ENCODE measurements around the gene THPO. TPM values are rescaled to one million over a fixed set of nuclear protein-coding genes. Genes with fewer than 3 reads are reported as not detected.

Gene THPO
- total and polyA plus RNA-seq, 2 donors (not counting 3 experiments of a cell fraction or from before 2014, with no cell fraction given), result 0.08 TPM; not detected in 1

DNA sequence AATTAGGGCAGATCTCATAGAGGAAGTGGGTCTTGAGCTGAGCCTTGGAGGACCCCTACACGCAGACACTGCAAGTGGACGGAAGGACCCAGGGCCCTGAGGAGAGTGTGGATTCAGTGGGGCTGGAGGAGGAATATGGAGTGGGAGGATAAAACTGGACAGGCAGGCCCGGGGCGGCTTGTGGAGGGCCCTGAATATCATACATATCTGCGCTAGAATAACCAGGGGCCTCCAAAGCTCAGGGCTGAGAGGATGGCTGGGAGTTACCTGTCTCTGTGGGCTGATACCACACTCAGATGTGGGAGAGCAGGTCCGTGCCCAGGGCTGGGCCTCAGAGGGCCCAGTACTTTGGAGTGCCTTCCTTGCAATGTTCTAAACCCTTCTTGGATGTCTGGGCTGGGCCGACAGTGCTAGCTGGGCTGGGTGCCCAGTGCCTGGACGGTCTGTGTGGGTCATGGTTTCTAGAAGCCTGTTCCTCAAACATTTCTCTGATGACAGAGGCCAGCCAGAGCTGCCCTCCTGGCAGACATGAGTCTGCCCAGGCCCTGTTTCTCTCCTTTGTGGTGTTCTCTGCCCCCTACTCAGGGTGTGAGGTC lies 31.4 kb upstream of the THPO start:
- Histone ChIP-seq H3K9me1 (replicated peaks; ENCODE audit: control insufficient read depth, extremely low read depth, insufficient read depth, low read length) (no peaks in the 10 kb centered on the region), H3K27me3 (ENCODE audit: control insufficient read depth in 2 of 2, insufficient read depth in 2 of 2, low read length in 2 of 2) (peaks cover 0 to 2% of the 10 kb centered on the region in 2 experiments), H3K4me1 (ENCODE audit: control insufficient read depth, extremely low read depth, insufficient read depth, low read length) (no peaks in the 10 kb centered on the region), H3K79me2 (ENCODE audit: control insufficient read depth, insufficient read depth, low read length) (no peaks in the 10 kb centered on the region), H3K9ac (replicated peaks; ENCODE audit: extremely low read depth, insufficient read depth, low read length) (no peak overlapping the region), H3K4me2 (ENCODE audit: insufficient read depth, low read length) (no peak overlapping the region), H2AFZ (ENCODE audit: low read depth, low read length) (no peak overlapping the region), H3K4me3 (replicated peaks in 1 of 3; ENCODE audit: insufficient read depth in 1 of 3, low read depth in 1 of 3, low read length in 3 of 3) (no peak overlapping the region), H3K9me3 (replicated peaks; ENCODE audit: control insufficient read depth, insufficient read depth, low read length) (no peaks in the 10 kb centered on the region), H4K20me1 (replicated peaks; ENCODE audit: control insufficient read depth, extremely low read depth, insufficient read depth, low read length) (no peaks in the 10 kb centered on the region), H3K27ac (ENCODE audit: insufficient read depth, low read depth, low read length) (no peak overlapping the region), H3K36me3 (ENCODE audit: control insufficient read depth in 2 of 2, extremely low read depth in 1 of 2, insufficient read depth in 2 of 2, low read length in 2 of 2) (no peaks in the 10 kb centered on the region)
- ChIA-PET POLR2A (no interaction called here), CTCF (interaction anchor here (1.0 to 1.2 kb wide), 2 partner anchors 38 to 59 kb away, joined by 3 to 4 read pairs; no protein-coding TSS in a partner anchor)
- TF ChIP-seq MYC (IDR thresholded peaks at IDR 0.05; ENCODE audit: low read depth, low read length), result no peak
- TF ChIP-seq FOS (IDR thresholded peaks at IDR 0.05; ENCODE audit: borderline replicate concordance, insufficient read depth, low read length), result no peak
- no peak for TF ChIP-seq EZH2 (IDR thresholded peaks at IDR 0.05; ENCODE audit: borderline replicate concordance, low read depth, low read length, severe bottlenecking)
- no peak for TF ChIP-seq GATA2 (IDR thresholded peaks at IDR 0.05; ENCODE audit: insufficient read depth, insufficient read length, low read depth, low read length)
- TF ChIP-seq, protein P1, sequence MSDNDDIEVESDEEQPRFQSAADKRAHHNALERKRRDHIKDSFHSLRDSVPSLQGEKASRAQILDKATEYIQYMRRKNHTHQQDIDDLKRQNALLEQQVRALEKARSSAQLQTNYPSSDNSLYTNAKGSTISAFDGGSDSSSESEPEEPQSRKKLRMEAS (IDR thresholded peaks at IDR 0.05; ENCODE audit: insufficient read depth, insufficient read length), result no peak
- TF ChIP-seq, protein P2, sequence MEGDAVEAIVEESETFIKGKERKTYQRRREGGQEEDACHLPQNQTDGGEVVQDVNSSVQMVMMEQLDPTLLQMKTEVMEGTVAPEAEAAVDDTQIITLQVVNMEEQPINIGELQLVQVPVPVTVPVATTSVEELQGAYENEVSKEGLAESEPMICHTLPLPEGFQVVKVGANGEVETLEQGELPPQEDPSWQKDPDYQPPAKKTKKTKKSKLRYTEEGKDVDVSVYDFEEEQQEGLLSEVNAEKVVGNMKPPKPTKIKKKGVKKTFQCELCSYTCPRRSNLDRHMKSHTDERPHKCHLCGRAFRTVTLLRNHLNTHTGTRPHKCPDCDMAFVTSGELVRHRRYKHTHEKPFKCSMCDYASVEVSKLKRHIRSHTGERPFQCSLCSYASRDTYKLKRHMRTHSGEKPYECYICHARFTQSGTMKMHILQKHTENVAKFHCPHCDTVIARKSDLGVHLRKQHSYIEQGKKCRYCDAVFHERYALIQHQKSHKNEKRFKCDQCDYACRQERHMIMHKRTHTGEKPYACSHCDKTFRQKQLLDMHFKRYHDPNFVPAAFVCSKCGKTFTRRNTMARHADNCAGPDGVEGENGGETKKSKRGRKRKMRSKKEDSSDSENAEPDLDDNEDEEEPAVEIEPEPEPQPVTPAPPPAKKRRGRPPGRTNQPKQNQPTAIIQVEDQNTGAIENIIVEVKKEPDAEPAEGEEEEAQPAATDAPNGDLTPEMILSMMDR (IDR thresholded peaks at IDR 0.05; ENCODE audit: extremely low read depth in 1 of 2, insufficient read depth in 1 of 2, low read depth in 1 of 2, low read length in 2 of 2), result no peak
- TF ChIP-seq POLR2A (IDR thresholded peaks at IDR 0.05; ENCODE audit: low read depth, low read length), result no peak
- TF ChIP-seq POLR2AphosphoS5 (IDR thresholded peaks at IDR 0.05; ENCODE audit: insufficient read depth, low read depth, low read length), result no peak
- no peak for TF ChIP-seq JUN (IDR thresholded peaks at IDR 0.05; ENCODE audit: borderline replicate concordance, insufficient read depth, insufficient read length, low read depth)
- BruUV-seq (replicated peaks), result no TSS peak
- dilution Hi-C loops (cut with MboI; ENCODE audit: extremely low pct_ligation_motif_present, low sequenced_read_pairs), result no loop called here
- DNase-seq (ENCODE audit: low read depth, low spot score), result no peak
- intact Hi-C loops (cut with micrococcal nuclease), result no loop called here
- FAIRE-seq, result no peak

Data from endothelial cell of umbilical vein (primary cell).